CD4-positive, alpha-beta T cell treated with Interleukin-17A for 4 hours (primary cell): ENCODE measurements around the gene STRA6.

ENCODE experiments used
- DNase-seq: peaks from one replicate; pipeline ENCODE4 v3.0.0-alpha.2; 2020; ENCODE audit warnings: mixed read lengths

Gene STRA6

GRCh38 chr15:74158855-74159650 is 43.5 kb downstream of the STRA6 start:
- no peak for DNase-seq

DNA sequence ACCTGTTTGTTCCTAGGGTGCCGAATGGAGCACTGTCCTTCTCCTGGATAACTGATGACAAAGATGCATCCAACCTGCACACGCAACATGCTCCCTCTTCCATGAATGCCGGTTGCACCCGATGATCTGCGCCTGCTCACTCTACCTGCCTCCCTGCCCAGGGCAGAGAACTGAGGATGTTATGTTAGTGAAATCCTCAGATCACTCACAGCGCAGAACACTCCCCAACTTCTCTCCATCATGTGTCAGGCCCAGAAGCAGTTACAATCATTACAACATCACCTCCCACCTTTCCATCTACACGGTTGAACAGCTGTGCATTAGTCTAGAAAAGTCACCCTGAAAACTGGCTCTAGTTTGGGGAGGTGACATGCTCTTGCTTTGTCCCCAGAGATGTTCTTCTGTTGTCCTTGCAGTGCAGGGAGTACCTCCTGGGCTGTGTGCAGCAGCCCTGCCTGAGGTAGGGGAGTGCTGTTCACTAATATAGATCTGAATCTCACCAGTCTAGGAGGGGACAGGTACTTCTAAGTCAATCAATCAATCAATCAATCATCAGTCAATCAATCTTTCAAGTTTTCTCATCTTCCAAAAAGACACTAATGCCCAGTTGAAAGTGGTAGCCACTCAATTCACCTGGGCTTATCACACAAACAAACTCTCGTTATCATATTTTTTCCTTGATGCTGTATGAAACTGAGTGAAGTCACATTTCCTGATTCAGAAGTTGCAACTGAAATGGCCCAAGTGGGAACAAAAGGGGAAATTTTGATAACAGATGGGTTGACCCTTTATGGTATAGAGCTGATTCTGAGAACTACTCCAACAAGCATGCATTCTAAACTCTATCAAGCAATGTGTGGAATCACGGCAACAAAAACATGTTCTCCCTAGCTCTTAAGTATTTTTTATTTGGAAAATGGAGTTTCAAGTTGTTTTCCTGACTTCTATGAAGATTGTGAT is 44.4 kb downstream of the STRA6 start:
- DNase-seq = no peak

DNA sequence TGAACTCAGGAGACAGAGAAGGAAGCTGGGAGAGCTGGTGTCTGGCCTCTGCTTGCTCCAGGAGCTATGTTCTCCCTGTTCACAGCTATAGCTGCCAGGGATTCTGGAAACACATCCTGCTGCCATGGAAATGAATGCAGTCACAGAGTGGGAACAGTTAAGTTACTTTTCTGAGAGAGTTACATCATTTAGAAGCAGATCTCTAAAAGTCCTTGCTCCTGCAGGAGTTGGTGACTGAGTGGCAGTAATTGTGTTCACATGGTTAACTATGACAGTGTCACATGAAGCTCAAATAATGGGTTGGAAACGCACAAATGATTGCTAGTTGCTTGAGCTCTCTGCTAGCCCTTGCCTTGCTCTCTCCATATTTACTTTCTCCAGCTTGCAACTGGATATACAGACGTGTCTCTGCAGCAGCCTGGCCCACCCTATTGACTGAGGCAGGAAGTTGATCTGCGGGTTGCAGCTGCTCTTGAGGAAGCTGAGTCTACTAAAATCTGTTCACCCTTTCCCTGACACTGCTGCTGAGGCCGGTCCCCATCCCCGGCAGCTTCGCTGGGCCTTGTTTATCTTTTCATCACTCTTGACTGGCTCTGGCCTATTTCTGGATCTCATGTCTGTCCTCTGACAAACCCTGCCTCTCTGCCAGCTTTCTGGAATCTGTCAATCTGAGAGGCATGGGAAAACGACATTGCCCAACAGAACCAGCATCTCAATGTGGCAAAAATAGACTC is 45.7 kb downstream of the STRA6 start:
- no peak for DNase-seq

- no peak for DNase-seq
These were observed 46.7 kb downstream of the STRA6 start for GRCh38 chr15:74155766-74156417.

- DNase-seq = no peak
These were observed 55.5 kb downstream of the STRA6 start for GRCh38 chr15:74147051-74147450.

- DNase-seq = no peak
These were observed 56.2 kb downstream of the STRA6 start for GRCh38 chr15:74146277-74146800.

DNA sequence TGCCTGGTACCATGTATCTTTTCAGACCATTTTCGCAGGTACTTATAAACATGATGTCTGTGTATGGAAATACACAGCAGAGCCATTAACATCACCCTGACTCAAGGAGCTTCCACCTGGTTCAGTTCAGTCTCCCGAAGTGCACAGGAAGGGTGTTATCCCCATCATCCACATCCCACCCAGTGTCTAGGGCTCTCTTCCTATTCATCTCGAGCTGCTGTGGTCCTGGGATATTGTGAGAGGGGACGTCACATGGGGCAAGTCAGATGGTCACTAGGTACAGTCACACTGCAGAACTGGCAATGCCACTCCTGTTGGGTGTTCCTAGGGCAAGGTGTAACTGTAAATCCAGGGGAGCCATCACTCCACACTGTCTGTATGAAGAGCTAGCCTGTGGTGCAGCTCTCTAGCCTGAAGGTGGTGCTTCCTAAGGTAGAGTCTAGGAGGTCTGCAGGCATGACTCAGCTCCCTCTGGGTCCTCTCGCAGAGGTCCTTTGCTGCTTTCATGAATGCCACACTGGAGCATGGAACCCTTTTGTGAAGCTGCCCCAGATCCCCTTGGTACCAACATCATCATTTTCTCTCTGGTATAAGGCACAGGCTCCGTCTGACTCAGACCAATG is 58.3 kb downstream of the STRA6 start:
- DNase-seq = no peak

DNA sequence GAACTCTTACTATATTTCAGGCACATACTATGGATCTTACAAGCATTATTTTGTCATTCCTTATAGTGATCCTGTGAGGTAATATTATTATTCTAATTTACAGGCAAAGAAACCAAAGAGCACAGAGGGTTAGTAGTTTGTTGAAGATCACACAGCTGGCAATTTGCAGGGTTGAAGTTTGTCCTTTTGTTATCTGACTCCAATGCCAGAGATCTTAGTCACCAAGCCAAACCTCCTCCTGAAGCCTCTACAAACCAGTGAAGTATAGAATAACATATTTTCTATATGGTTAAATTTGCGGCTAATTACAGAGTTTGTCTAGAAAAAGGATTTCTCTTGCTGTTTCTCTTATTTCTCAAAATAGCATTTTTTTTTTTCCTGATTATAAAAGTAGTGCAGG is 61.0 kb downstream of the STRA6 start:
- no peak for DNase-seq

DNA sequence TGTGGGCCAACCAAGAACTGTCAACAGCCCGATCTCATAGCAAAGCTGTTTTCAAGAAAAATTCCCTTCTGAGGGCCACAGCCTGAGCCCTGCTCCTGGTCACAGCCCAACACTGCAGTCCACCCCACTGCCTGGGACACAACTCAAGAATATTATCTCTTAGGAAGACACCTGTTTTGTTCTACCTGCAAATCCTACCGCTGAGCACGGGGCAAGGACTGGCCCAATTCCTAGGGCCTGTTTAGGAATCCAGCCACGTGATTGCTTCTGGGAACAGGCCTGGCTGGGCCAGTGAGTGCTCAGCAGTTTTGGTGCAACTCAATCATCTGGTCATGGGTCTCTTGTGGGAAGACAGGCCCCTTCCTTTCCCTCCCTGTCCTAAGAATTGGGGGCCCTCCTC is 63.9 kb downstream of the STRA6 start:
- no peak for DNase-seq

DNA sequence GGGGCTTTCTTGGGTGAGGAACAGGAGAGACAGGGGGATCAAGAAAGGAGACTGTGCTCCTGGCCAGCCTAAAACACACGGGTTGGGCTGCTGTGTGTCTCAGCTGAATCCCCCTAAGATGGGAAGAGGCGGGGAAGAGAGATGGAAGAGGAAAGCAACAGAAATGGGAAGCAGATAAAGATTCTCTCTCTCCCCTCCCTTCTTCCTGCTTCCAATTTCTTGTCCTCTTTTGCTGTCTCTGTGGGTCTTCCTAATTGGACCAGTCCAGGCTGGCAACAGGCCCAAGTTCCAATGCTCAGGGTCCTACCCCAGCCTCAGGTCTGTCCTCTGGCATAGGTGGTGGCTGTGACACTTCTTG is 65.1 kb downstream of the STRA6 start:
- no peak for DNase-seq

DNA sequence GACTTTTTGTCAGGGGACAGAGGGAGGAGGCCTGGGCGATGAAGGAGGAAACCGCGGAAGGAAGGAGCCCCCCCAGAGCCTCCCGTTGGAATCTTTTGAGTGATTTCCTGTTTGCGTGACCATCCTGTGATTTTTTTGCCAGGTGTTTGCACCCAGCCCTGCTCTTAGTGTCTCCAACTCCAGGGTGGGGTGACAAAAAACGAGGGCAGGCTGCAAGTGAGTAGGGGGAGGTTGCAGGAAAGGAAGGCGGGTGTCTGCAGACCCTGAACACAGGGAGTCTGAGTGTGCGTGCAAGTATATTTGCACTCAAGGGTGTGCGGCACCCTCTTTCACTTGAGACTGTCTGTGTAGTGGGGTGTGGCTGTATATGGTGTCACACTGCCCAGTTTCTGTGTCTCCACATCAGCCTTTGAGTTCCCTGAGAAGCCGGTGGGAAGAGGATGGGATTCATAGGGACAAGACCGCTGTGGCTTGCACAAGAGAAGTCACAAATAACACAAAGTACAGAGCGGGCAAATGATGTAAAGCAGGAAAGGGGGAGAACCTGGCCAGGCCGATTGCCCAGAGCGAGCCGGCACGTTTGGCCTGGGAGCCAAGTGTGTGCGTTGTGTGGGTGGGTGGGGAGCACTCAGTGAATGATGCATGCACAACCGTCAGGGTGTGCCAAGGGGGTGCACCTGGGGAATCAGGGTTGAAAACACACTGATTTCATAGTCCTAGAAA is 65.6 kb downstream of the STRA6 start:
- no peak for DNase-seq

GRCh38 chr15:74136540-74136813 is 66.1 kb downstream of the STRA6 start:
- no peak for DNase-seq

DNA sequence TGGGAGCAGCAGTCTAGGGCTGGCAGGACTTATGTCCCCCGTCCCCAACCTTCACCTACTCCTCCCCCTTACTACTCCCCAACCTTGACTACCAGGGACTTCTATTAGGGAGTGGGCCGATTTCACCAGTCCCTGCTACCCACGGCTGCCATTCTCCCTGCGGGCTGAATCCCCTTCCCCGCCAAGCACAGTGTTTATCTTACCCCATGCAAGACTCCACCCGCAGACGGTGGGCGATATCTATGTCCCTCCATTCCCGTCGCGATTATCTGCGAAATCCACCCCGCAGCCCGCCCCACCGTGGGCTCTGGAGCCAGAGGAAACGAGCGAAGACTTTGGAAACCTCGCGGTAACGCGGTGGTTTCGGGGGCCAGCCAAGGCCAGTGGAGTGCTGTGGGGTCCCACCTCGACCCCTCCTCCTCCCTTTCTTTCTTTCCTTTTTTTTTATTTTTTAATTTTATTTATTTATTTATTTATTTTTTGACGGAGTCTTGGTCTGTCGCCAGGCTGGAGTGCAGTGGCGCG is 67.5 kb downstream of the STRA6 start:
- no peak for DNase-seq

DNA sequence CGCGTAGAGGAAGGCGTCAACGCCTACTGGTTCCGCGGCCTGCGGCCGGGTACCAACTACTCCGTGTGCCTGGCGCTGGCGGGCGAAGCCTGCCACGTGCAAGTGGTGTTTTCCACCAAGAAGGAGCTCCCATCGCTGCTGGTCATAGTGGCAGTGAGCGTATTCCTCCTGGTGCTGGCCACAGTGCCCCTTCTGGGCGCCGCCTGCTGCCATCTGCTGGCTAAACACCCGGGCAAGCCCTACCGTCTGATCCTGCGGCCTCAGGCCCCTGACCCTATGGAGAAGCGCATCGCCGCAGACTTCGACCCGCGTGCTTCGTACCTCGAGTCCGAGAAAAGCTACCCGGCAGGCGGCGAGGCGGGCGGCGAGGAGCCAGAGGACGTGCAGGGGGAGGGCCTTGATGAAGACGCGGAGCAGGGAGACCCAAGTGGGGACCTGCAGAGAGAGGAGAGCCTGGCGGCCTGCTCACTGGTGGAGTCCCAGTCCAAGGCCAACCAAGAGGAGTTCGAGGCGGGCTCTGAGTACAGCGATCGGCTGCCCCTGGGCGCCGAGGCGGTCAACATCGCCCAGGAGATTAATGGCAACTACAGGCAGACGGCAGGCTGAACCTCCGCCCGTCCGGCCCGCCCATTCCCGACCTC is 68.1 kb downstream of the STRA6 start:
- DNase-seq = peak; percentile 11

DNA sequence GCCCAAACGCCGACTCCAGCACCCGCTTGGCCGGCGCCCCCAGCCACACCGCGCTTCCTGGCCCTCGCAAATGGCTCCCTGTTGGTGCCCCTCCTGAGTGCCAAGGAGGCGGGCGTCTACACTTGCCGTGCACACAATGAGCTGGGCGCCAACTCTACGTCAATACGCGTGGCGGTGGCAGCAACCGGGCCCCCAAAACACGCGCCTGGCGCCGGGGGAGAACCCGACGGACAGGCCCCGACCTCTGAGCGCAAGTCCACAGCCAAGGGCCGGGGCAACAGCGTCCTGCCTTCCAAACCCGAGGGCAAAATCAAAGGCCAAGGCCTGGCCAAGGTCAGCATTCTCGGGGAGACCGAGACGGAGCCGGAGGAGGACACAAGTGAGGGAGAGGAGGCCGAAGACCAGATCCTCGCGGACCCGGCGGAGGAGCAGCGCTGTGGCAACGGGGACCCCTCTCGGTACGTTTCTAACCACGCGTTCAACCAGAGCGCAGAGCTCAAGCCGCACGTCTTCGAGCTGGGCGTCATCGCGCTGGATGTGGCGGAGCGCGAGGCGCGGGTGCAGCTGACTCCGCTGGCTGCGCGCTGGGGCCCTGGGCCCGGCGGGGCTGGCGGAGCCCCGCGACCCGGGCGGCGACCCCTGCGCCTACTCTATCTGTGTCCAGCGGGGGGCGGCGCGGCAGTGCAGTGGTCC is 68.7 kb downstream of the STRA6 start:
- DNase-seq = no peak

DNA sequence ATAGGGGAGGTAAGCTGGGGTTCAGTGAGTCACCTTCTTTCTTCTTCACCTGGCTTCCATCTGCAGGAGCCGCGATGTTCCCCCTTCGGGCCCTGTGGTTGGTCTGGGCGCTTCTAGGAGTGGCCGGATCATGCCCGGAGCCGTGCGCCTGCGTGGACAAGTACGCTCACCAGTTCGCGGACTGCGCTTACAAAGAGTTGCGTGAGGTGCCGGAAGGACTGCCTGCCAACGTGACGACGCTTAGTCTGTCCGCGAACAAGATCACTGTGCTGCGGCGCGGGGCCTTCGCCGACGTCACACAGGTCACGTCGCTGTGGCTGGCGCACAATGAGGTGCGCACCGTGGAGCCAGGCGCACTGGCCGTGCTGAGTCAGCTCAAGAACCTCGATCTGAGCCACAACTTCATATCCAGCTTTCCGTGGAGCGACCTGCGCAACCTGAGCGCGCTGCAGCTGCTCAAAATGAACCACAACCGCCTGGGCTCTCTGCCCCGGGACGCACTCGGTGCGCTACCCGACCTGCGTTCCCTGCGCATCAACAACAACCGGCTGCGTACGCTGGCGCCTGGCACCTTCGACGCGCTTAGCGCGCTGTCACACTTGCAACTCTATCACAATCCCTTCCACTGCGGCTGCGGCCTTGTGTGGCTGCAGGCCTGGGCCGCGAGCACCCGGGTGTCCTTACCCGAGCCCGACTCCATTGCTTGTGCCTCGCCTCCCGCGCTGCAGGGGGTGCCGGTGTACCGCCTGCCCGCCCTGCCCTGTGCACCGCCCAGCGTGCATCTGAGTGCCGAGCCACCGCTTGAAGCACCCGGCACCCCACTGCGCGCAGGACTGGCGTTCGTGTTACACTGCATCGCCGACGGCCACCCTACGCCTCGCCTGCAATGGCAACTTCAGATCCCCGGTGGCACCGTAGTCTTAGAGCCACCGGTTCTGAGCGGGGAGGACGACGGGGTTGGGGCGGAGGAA is 69.6 kb downstream of the STRA6 start:
- no peak for DNase-seq

- DNase-seq = no peak
These were observed 70.8 kb downstream of the STRA6 start for GRCh38 chr15:74131628-74132413.
